Endothelial cell of umbilical vein (primary cell): ENCODE results near the gene SCYGR7. TPM values are rescaled to one million over a fixed set of nuclear protein-coding genes. Genes with fewer than 3 reads are reported as not detected.

Source experiments
- BruUV-seq: library from RNA; stranded (reverse); fragments of 400-500 nt; replicated peaks from 2 replicates; lab custom pipeline; 2021; lab: Mats Ljungman, UMichigan
- CTCF ChIA-PET: fragments of 300-600, 350-600 bp; sonication (Branson Sonifier 250); formaldehyde crosslinking; loops from one replicate; lab custom pipeline; 2021; ENCODE audit warnings: antibody characterized with exemption, inconsistent platforms; lab: Charles Lee
- POLR2A ChIA-PET: fragments of 300-600, 350-600 bp; sonication (Branson Sonifier 250); formaldehyde crosslinking; loops from one replicate; lab custom pipeline; 2021; ENCODE audit warnings: antibody characterized with exemption, inconsistent platforms; lab: Charles Lee
- DNase-seq: peaks from one replicate; pipeline ENCODE4 v3.0.0-alpha.2; 2011; ENCODE audit warnings: low read depth, low spot score
- FAIRE-seq: peaks from 2 replicates; lab custom pipeline; 2011; peaks lifted over from hg19 to GRCh38; lab: Jason Lieb, UNC
- H2AFZ ChIP-seq: 2 replicates; pipeline ENCODE4 v1.6.0; 2012; ENCODE audit warnings: low read depth, low read length, control low read depth, inconsistent platforms
- H3K27ac ChIP-seq: 2 replicates; pipeline ENCODE4 v1.5.1; 2011; ENCODE audit warnings: low read depth, mild to moderate bottlenecking, control low read depth, low read length, moderate library complexity; ENCODE audit not compliant: insufficient read depth
- H3K27me3 ChIP-seq, 2 experiments: 2 replicates each; pipeline versions ENCODE4 v1.6.0 to v1.6.1; 2011; ENCODE audit warnings: low read length in 2 of 2, mixed read lengths in 1 of 2; ENCODE audit not compliant: control insufficient read depth in 2 of 2, insufficient read depth in 2 of 2
- H3K36me3 ChIP-seq, 2 experiments: 2 replicates in 1 of 2; 3 replicates in 1 of 2; pipeline ENCODE4 v1.5.1; 2011; ENCODE audit warnings: low read length in 2 of 2, mild to moderate bottlenecking in 1 of 2, moderate library complexity in 1 of 2; ENCODE audit not compliant: control insufficient read depth in 2 of 2, insufficient read depth in 2 of 2; ENCODE audit errors: extremely low read depth in 1 of 2
- H3K4me1 ChIP-seq: 3 replicates; pipeline ENCODE4 v1.5.1; 2011; ENCODE audit warnings: mild to moderate bottlenecking, low read length; ENCODE audit not compliant: control insufficient read depth, insufficient read depth; ENCODE audit errors: extremely low read depth
- H3K4me2 ChIP-seq: 2 replicates; pipeline ENCODE4 v1.6.1; 2011; ENCODE audit warnings: low read length, control low read depth, mixed read lengths; ENCODE audit not compliant: insufficient read depth
- H3K4me3 ChIP-seq, 3 experiments: fragments of 200-600 bp in 1 of 3; sonication (generic), shearing (Covaris generic) in 1 of 3; replicated peaks in 1 of 3; 2 replicates each; pipeline ENCODE4 v1.5.1; 2011 to 2016; ENCODE audit warnings: control low read depth in 3 of 3, low read length in 3 of 3, mild to moderate bottlenecking in 2 of 3, inconsistent platforms in 1 of 3, low read depth in 1 of 3, moderate library complexity in 1 of 3; ENCODE audit not compliant: insufficient read depth in 1 of 3
- H3K79me2 ChIP-seq: 2 replicates; pipeline ENCODE4 v1.6.0; 2012; ENCODE audit warnings: low read length, inconsistent platforms; ENCODE audit not compliant: control insufficient read depth, insufficient read depth
- H3K9ac ChIP-seq: replicated peaks from 2 replicates; pipeline ENCODE3; 2011; ENCODE audit warnings: low read length, control low read depth; ENCODE audit not compliant: insufficient read depth; ENCODE audit errors: extremely low read depth
- H3K9me1 ChIP-seq: replicated peaks from 3 replicates; pipeline ENCODE4 v1.6.0; 2011; ENCODE audit warnings: mild to moderate bottlenecking, low read length; ENCODE audit not compliant: control insufficient read depth, insufficient read depth; ENCODE audit errors: extremely low read depth
- H3K9me3 ChIP-seq: replicated peaks from 2 replicates; pipeline ENCODE4 v1.5.1; 2012; ENCODE audit warnings: low read length, inconsistent platforms; ENCODE audit not compliant: control insufficient read depth, insufficient read depth
- H4K20me1 ChIP-seq: replicated peaks from 2 replicates; pipeline ENCODE3; 2011; ENCODE audit warnings: mild to moderate bottlenecking, low read length; ENCODE audit not compliant: control insufficient read depth, insufficient read depth; ENCODE audit errors: extremely low read depth
- EZH2 ChIP-seq: IDR thresholded peaks from 2 replicates; pipeline ENCODE4 v1.6.1; 2012; ENCODE audit warnings: borderline replicate concordance, low read depth, mild to moderate bottlenecking, moderate library complexity, low read length, inconsistent platforms; ENCODE audit not compliant: severe bottlenecking
- FOS ChIP-seq: IDR thresholded peaks from 2 replicates; pipeline ENCODE4 v1.6.1; 2011; ENCODE audit warnings: mild to moderate bottlenecking, low read length, moderate library complexity, borderline replicate concordance; ENCODE audit not compliant: insufficient read depth
- GATA2 ChIP-seq: IDR thresholded peaks from 2 replicates; pipeline ENCODE4 v1.7.0; 2011; ENCODE audit warnings: low read depth, mild to moderate bottlenecking, moderate library complexity, mixed read lengths, low read length; ENCODE audit not compliant: insufficient read length, insufficient read depth
- JUN ChIP-seq: IDR thresholded peaks from 2 replicates; pipeline ENCODE4 v1.6.1; 2011; ENCODE audit warnings: borderline replicate concordance, low read depth; ENCODE audit not compliant: insufficient read length, insufficient read depth
- MYC ChIP-seq: IDR thresholded peaks from one replicate; pipeline ENCODE4 v1.6.1; 2011; ENCODE audit warnings: mild to moderate bottlenecking, low read depth, low read length
- POLR2A ChIP-seq: IDR thresholded peaks from 2 replicates; pipeline ENCODE4 v1.6.1; 2012; ENCODE audit warnings: low read depth, mild to moderate bottlenecking, control low read depth, low read length
- POLR2AphosphoS5 ChIP-seq: IDR thresholded peaks from 2 replicates; pipeline ENCODE4 v1.6.1; 2012; ENCODE audit warnings: low read depth, mild to moderate bottlenecking, control low read depth, low read length, moderate library complexity; ENCODE audit not compliant: insufficient read depth
- dilution Hi-C: fragments of 300-500 bp; cut with MboI; formaldehyde crosslinking; loops from one replicate; pipeline ENCODE4 v1.15.0; 2019; ENCODE audit warnings: low sequenced_read_pairs; ENCODE audit not compliant: extremely low pct_ligation_motif_present
- intact Hi-C: fragments of 100-400 bp; cut with micrococcal nuclease; formaldehyde crosslinking; loops from one replicate; pipeline ENCODE4 v1.10.0; 2022
- polyA plus RNA-seq, 4 experiments: library from polyadenylated mRNA; depleted of rRNA in 3 of 4; stranded (reverse) in 3 of 4; unstranded in 1 of 4; fragments of >200 nt; gene quantifications; 2 replicates each; pipeline versions ENCODE4 v1.2.1 to v1.2.3, GENCODE V29; 2011 to 2012; ENCODE audit warnings: missing spikeins in 1 of 4
- total RNA-seq: library from RNA; stranded (reverse); gene quantifications from 2 replicates; pipeline ENCODE4 v1.2.3, GENCODE V29; 2021
- TF ChIP-seq, protein P1 (sequence below): IDR thresholded peaks from 2 replicates; pipeline ENCODE4 v1.6.1; 2011; ENCODE audit not compliant: insufficient read depth, insufficient read length
- TF ChIP-seq, protein P2 (sequence below), 2 donors: IDR thresholded peaks; 1 replicate in 1 of 2; 2 replicates in 1 of 2; pipeline ENCODE4 v1.5.1; 2011; ENCODE audit warnings: low read length in 2 of 2, mild to moderate bottlenecking in 2 of 2, moderate library complexity in 2 of 2, control low read depth in 1 of 2, inconsistent platforms in 1 of 2, low read depth in 1 of 2; ENCODE audit not compliant: insufficient read depth in 1 of 2; ENCODE audit errors: extremely low read depth in 1 of 2

The SCYGR7 gene
- total and polyA plus RNA-seq, 2 donors (not counting 3 experiments of a cell fraction or from before 2014, with no cell fraction given), result not detected

DNA sequence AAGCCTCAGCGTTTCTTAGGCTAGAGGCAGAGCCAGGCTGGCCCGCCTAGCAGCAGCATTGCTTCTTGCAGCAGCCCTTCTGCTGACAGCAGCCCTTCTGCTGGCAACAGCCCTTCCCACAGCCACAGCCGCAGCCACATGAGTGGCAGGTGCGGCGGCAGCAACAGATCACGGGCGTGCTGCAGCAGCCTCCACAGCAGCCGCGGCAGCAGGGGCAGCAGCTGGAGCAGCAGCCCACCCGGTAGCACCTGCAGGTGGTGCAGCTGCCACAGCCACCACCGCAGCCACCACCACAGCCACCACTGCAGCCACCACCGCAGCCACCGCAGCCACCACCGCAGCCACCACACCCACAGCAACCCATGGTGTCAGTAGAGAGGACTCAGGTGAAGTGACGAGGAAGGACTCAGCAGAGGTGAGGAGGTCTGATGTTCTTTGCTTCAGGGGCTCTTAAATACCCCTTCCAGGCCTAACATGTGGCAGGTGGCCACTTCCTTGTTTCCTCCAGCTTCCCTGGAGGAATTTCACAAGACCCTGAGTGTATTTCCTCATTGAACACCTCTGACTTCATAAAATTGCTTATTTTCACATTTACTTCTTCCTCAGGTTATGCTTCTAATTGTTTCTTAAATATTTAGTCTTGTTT, 3.6 kb upstream of the SCYGR7 start, which contains the start of gene SCYGR6:
Gene SCYGR6, minus strand, starts transcription at position 364 of the 646 bp plus-strand sequence. Its CDS starts 0 bp downstream, at position 364.
- no TSS peak for BruUV-seq

More for the DNA sequence above, 3.6 kb upstream of the SCYGR7 start, which contains the start of gene SCYGR6:
- Histone ChIP-seq H3K9ac (no peak within 1 kb of the TSS), H2AFZ (no peak within 1 kb of the TSS), H3K79me2 (no peaks in the 10 kb centered on the region), H4K20me1 (no peaks in the 10 kb centered on the region), H3K9me3 (no peaks in the 10 kb centered on the region), H3K27ac (no peak within 1 kb of the TSS), H3K27me3 (no peaks in the 10 kb centered on the region), H3K9me1 (no peaks in the 10 kb centered on the region), H3K36me3 (no peaks in the 10 kb centered on the region), H3K4me2 (no peak within 1 kb of the TSS), H3K4me1 (no peaks in the 10 kb centered on the region), H3K4me3 (no peak within 1 kb of the TSS)
- intact Hi-C loops, result no loop called here
- dilution Hi-C loops, result no loop called here
- DNase-seq (no peak), FAIRE-seq (no peak)
- POLR2A ChIA-PET, result no interaction called here
- TF ChIP-seq JUN, result no peak
- no peak for TF ChIP-seq MYC
- TF ChIP-seq POLR2AphosphoS5, result no peak
- TF ChIP-seq, protein P1, sequence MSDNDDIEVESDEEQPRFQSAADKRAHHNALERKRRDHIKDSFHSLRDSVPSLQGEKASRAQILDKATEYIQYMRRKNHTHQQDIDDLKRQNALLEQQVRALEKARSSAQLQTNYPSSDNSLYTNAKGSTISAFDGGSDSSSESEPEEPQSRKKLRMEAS, result no peak
- no peak for TF ChIP-seq GATA2
- no peak for TF ChIP-seq POLR2A
- no peak for TF ChIP-seq EZH2
- TF ChIP-seq, protein P2, sequence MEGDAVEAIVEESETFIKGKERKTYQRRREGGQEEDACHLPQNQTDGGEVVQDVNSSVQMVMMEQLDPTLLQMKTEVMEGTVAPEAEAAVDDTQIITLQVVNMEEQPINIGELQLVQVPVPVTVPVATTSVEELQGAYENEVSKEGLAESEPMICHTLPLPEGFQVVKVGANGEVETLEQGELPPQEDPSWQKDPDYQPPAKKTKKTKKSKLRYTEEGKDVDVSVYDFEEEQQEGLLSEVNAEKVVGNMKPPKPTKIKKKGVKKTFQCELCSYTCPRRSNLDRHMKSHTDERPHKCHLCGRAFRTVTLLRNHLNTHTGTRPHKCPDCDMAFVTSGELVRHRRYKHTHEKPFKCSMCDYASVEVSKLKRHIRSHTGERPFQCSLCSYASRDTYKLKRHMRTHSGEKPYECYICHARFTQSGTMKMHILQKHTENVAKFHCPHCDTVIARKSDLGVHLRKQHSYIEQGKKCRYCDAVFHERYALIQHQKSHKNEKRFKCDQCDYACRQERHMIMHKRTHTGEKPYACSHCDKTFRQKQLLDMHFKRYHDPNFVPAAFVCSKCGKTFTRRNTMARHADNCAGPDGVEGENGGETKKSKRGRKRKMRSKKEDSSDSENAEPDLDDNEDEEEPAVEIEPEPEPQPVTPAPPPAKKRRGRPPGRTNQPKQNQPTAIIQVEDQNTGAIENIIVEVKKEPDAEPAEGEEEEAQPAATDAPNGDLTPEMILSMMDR (IDR thresholded peaks at IDR 0.05; ENCODE audit: extremely low read depth in 1 of 2, insufficient read depth in 1 of 2, low read depth in 1 of 2, low read length in 2 of 2), result no peak
- TF ChIP-seq FOS, result no peak
- CTCF ChIA-PET, result interaction anchor here (1.6 kb wide), 1 partner anchor 42 kb away, joined by 6 read pairs; no protein-coding TSS in a partner anchor
